Measurements from ENCODE around the gene IFI30.

The IFI30 gene

GRCh38 chr19:18218159-18218558 is 44.5 kb downstream of the IFI30 start:
- H3K4me1 Mint-ChIP-seq (ENCODE audit: low read depth): peaks cover 9% of the 10 kb centered on the region
- no peak overlapping the region for H3K27ac Mint-ChIP-seq
- peaks cover 11% of the 10 kb centered on the region for H3K27me3 Mint-ChIP-seq
- no peaks in the 10 kb centered on the region for H3K9me3 Mint-ChIP-seq (ENCODE audit: low read depth)
- no peak overlapping the region for H3K4me3 Mint-ChIP-seq
- H3K36me3 Mint-ChIP-seq: no peaks in the 10 kb centered on the region

GRCh38 chr19:18218600-18218999 is 45.0 kb downstream of the IFI30 start:
- Mint-ChIP-seq H3K27me3 (peaks cover 11% of the 10 kb centered on the region), H3K4me1 (ENCODE audit: low read depth) (peaks cover 9% of the 10 kb centered on the region), H3K4me3 (no peak overlapping the region), H3K9me3 (ENCODE audit: low read depth) (no peaks in the 10 kb centered on the region), H3K36me3 (no peaks in the 10 kb centered on the region), H3K27ac (no peak overlapping the region)

- no peaks in the 10 kb centered on the region for H3K36me3 Mint-ChIP-seq
These were observed 46.5 kb downstream of the IFI30 start for GRCh38 chr19:18219911-18220631.

GRCh38 chr19:18220632-18221275 is 47.1 kb downstream of the IFI30 start:
- H3K36me3 Mint-ChIP-seq: no peaks in the 10 kb centered on the region
- H3K27ac Mint-ChIP-seq: no peak overlapping the region
- H3K27me3 Mint-ChIP-seq: peaks cover 21% of the 10 kb centered on the region
- no peak overlapping the region for H3K4me3 Mint-ChIP-seq
- H3K9me3 Mint-ChIP-seq (ENCODE audit: low read depth): no peaks in the 10 kb centered on the region
- H3K4me1 Mint-ChIP-seq (ENCODE audit: low read depth): peaks cover 15% of the 10 kb centered on the region

More at GRCh38 chr19:18219911-18220631, 46.5 kb downstream of the IFI30 start:
- peaks cover 13% of the 10 kb centered on the region for H3K4me1 Mint-ChIP-seq (ENCODE audit: low read depth)
- H3K27ac Mint-ChIP-seq: no peak overlapping the region
- H3K27me3 Mint-ChIP-seq: peaks cover 16% of the 10 kb centered on the region
- no peak overlapping the region for H3K4me3 Mint-ChIP-seq
- H3K9me3 Mint-ChIP-seq (ENCODE audit: low read depth): no peaks in the 10 kb centered on the region

GRCh38 chr19:18221815-18222725 is 48.5 kb downstream of the IFI30 start:
- no peak overlapping the region for H3K4me3 Mint-ChIP-seq
- no peaks in the 10 kb centered on the region for H3K9me3 Mint-ChIP-seq (ENCODE audit: low read depth)
- H3K36me3 Mint-ChIP-seq: no peaks in the 10 kb centered on the region
- H3K27me3 Mint-ChIP-seq: peaks cover 28% of the 10 kb centered on the region
- peaks cover 19% of the 10 kb centered on the region for H3K4me1 Mint-ChIP-seq (ENCODE audit: low read depth)
- no peak overlapping the region for H3K27ac Mint-ChIP-seq

GRCh38 chr19:18223860-18224524 is 50.4 kb downstream of the IFI30 start:
- no peaks in the 10 kb centered on the region for H3K9me3 Mint-ChIP-seq (ENCODE audit: low read depth)
- H3K4me1 Mint-ChIP-seq (ENCODE audit: low read depth): peaks cover 21% of the 10 kb centered on the region
- H3K36me3 Mint-ChIP-seq: no peaks in the 10 kb centered on the region
- peak overlapping the region; percentile 87 for H3K4me3 Mint-ChIP-seq
- no peak overlapping the region for H3K27ac Mint-ChIP-seq
- H3K27me3 Mint-ChIP-seq: peaks cover 36% of the 10 kb centered on the region

- H3K4me1 Mint-ChIP-seq (ENCODE audit: low read depth): peaks cover 21% of the 10 kb centered on the region
- H3K4me3 Mint-ChIP-seq: peak overlapping the region; percentile 87
- no peaks in the 10 kb centered on the region for H3K36me3 Mint-ChIP-seq
- no peaks in the 10 kb centered on the region for H3K9me3 Mint-ChIP-seq (ENCODE audit: low read depth)
- H3K27me3 Mint-ChIP-seq: peaks cover 39% of the 10 kb centered on the region
- no peak overlapping the region for H3K27ac Mint-ChIP-seq
These were observed 51.1 kb downstream of the IFI30 start for GRCh38 chr19:18224525-18225354.

- H3K4me1 Mint-ChIP-seq (ENCODE audit: low read depth): peaks cover 21% of the 10 kb centered on the region
- no peak overlapping the region for H3K27ac Mint-ChIP-seq
- no peaks in the 10 kb centered on the region for H3K9me3 Mint-ChIP-seq (ENCODE audit: low read depth)
- H3K27me3 Mint-ChIP-seq: peaks cover 40% of the 10 kb centered on the region
- peak overlapping the region; percentile 87 for H3K4me3 Mint-ChIP-seq
- H3K36me3 Mint-ChIP-seq: no peaks in the 10 kb centered on the region
These were observed 51.7 kb downstream of the IFI30 start for GRCh38 chr19:18225355-18225701.

- H3K27me3 Mint-ChIP-seq: peaks cover 42% of the 10 kb centered on the region
These were observed 52.3 kb downstream of the IFI30 start, which contains the start of gene PDE4C for GRCh38 chr19:18225702-18226468. Gene PDE4C, minus strand, starts transcription at chr19:18226438. Its CDS starts 23 bp downstream, at chr19:18226415.

GRCh38 chr19:18226956-18227780 is 53.6 kb downstream of the IFI30 start:
- no peak overlapping the region for H3K27ac Mint-ChIP-seq
- no peaks in the 10 kb centered on the region for H3K36me3 Mint-ChIP-seq

More at GRCh38 chr19:18225702-18226468, 52.3 kb downstream of the IFI30 start, which contains the start of gene PDE4C:
- no peaks in the 10 kb centered on the region for H3K36me3 Mint-ChIP-seq
- no peaks in the 10 kb centered on the region for H3K9me3 Mint-ChIP-seq (ENCODE audit: low read depth)
- no peak within 1 kb of the TSS for H3K27ac Mint-ChIP-seq
- peak within 1 kb of the TSS; percentile 87 for H3K4me3 Mint-ChIP-seq
- H3K4me1 Mint-ChIP-seq (ENCODE audit: low read depth): peaks cover 18% of the 10 kb centered on the region

More at GRCh38 chr19:18226956-18227780, 53.6 kb downstream of the IFI30 start:
- H3K4me1 Mint-ChIP-seq (ENCODE audit: low read depth): peaks cover 16% of the 10 kb centered on the region
- H3K9me3 Mint-ChIP-seq (ENCODE audit: low read depth): no peaks in the 10 kb centered on the region
- H3K4me3 Mint-ChIP-seq: no peak overlapping the region
- H3K27me3 Mint-ChIP-seq: peaks cover 40% of the 10 kb centered on the region

Data from activated naive CD8-positive, alpha-beta T cell (primary cell).